OCI-LY7 (cell line): ENCODE results near the gene NSD1. TPM values are rescaled to one million over a fixed set of nuclear protein-coding genes. Genes with fewer than 3 reads are reported as not detected.

Source experiments
- BruUV-seq: library from RNA; stranded (reverse); fragments of 400-500 nt; replicated peaks from 2 replicates; lab custom pipeline; 2021; lab: Mats Ljungman, UMichigan
- CTCF ChIA-PET: fragments of 300-600 bp; sonication (Branson Sonifier 250); formaldehyde crosslinking; loops from one replicate; lab custom pipeline; 2022; ENCODE audit warnings: antibody characterized with exemption; ENCODE audit not compliant: unreplicated experiment; lab: Charles Lee
- POLR2A ChIA-PET: fragments of 300-600 bp; sonication (Branson Sonifier 250); formaldehyde crosslinking; loops from one replicate; lab custom pipeline; 2022; ENCODE audit warnings: antibody characterized with exemption; lab: Charles Lee
- DNase-seq: peaks from one replicate; pipeline ENCODE4 v3.0.0-alpha.2; 2015; ENCODE audit warnings: low spot score
- H2AFZ ChIP-seq: fragments of 200-600 bp; sonication (generic), shearing (Covaris generic); 2 replicates; pipeline ENCODE4 v1.6.1; 2014; ENCODE audit warnings: mild to moderate bottlenecking, antibody characterized with exemption, low read length, moderate library complexity
- H3K27ac ChIP-seq: fragments of 200-600 bp; sonication (generic); 2 replicates; pipeline ENCODE4 v1.5.1; 2014; ENCODE audit warnings: mixed run types, low read depth, mild to moderate bottlenecking, moderate library complexity, low read length, inconsistent platforms; ENCODE audit not compliant: poor library complexity, severe bottlenecking
- H3K36me3 ChIP-seq: fragments of 200-600 bp; sonication (generic); 2 replicates; pipeline ENCODE4 v1.6.1; 2014; ENCODE audit warnings: mild to moderate bottlenecking, antibody characterized with exemption, low read length, moderate library complexity, mixed read lengths; ENCODE audit not compliant: insufficient read depth
- H3K4me1 ChIP-seq: fragments of 200-600 bp; sonication (generic); 2 replicates; pipeline ENCODE4 v1.5.1; 2014; ENCODE audit warnings: mild to moderate bottlenecking, low read length; ENCODE audit not compliant: insufficient read depth, poor library complexity, severe bottlenecking
- H3K4me2 ChIP-seq: fragments of 200-600 bp; sonication (generic); 2 replicates; pipeline ENCODE4 v1.6.1; 2014; ENCODE audit warnings: mild to moderate bottlenecking, low read length
- H3K4me3 ChIP-seq: fragments of 200-600 bp; sonication (generic); 2 replicates; pipeline ENCODE4 v1.5.1; 2014; ENCODE audit warnings: mild to moderate bottlenecking, low read depth, low read length; ENCODE audit not compliant: poor library complexity, severe bottlenecking
- H3K79me2 ChIP-seq: fragments of 200-600 bp; sonication (generic); 2 replicates; pipeline ENCODE4 v1.6.1; 2016; ENCODE audit warnings: low read depth, mild to moderate bottlenecking, low read length, moderate library complexity, mixed read lengths; ENCODE audit not compliant: insufficient read depth
- H3K9me2 ChIP-seq: fragments of 200-600 bp; sonication (generic); 2 replicates; pipeline ENCODE4 v1.6.1; 2016; ENCODE audit warnings: mild to moderate bottlenecking, low read length, mixed read lengths; ENCODE audit not compliant: insufficient read depth
- H3K9me3 ChIP-seq: fragments of 200-600 bp; sonication (generic); 2 replicates; pipeline ENCODE4 v1.6.1; 2014; ENCODE audit warnings: mild to moderate bottlenecking, mixed run types, low read length, mixed read lengths
- H4K20me1 ChIP-seq: fragments of 200-600 bp; sonication (generic); 2 replicates; pipeline ENCODE4 v1.6.1; 2014; ENCODE audit warnings: mild to moderate bottlenecking, antibody characterized with exemption, low read length, moderate library complexity, mixed read lengths; ENCODE audit not compliant: insufficient read depth
- EZH2phosphoT487 ChIP-seq: fragments of 200-600 bp; sonication (generic); IDR thresholded peaks from 2 replicates; pipeline ENCODE4 v1.6.1; 2018; ENCODE audit warnings: low read depth, borderline replicate concordance, mild to moderate bottlenecking, mixed run types, antibody characterized with exemption, low read length, moderate library complexity, mixed read lengths
- intact Hi-C: fragments of 100-400 bp; cut with micrococcal nuclease; formaldehyde crosslinking; loops from one replicate; pipeline ENCODE4 v1.10.0; 2022; ENCODE audit not compliant: unreplicated experiment
- total RNA-seq, 2 experiments: library from RNA; depleted of rRNA in 1 of 2; stranded (reverse); fragments of >200 nt in 1 of 2; shearing (Covaris generic) in 1 of 2; gene quantifications; 2 replicates each; pipeline ENCODE4 v1.2.3, GENCODE V29; 2014 to 2022
- TF ChIP-seq, protein P1 (sequence below): fragments of 200-600 bp; sonication (generic); conservative IDR thresholded peaks from 2 replicates; pipeline ENCODE4 v1.5.1; 2014; ENCODE audit warnings: mild to moderate bottlenecking, antibody characterized with exemption, low read length, moderate library complexity, mixed read lengths

Gene NSD1
- total RNA-seq, 2 experiments from 2014 or later: 64.3 to 142 TPM

DNA sequence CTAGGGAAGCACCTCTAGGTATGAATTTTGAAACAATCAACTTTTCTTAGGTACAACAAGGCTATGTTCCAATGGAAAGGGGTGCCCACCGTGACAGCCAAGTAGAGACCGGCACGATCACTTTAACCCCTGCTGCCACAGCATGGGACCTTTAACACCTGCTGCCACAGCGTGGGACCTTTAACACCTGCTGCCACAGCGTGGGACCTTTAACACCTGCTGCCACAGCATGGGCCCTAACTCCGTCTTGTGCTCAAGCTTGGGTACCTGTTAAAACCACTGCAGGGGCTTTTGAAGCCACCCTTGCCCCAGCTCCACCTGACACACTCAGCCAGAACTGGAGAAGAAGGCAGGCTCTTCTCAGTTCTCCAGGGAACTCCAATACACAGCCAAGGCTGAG is 196.3 kb downstream of the NSD1 start:
- Histone ChIP-seq H4K20me1 (no peaks in the 10 kb centered on the region), H3K9me3 (no peaks in the 10 kb centered on the region), H3K4me2 (no peak overlapping the region), H3K4me1 (no peaks in the 10 kb centered on the region), H3K36me3 (peaks cover 60% of the 10 kb centered on the region), H3K9me2 (no peaks in the 10 kb centered on the region), H3K79me2 (no peaks in the 10 kb centered on the region), H2AFZ (no peak overlapping the region), H3K27ac (no peak overlapping the region), H3K4me3 (no peak overlapping the region)
- ChIA-PET CTCF (no interaction called here), POLR2A (no interaction called here)
- intact Hi-C loops: no loop called here
- DNase-seq: no peak
- no TSS peak for BruUV-seq
- no peak for TF ChIP-seq EZH2phosphoT487
- TF ChIP-seq, protein P1, sequence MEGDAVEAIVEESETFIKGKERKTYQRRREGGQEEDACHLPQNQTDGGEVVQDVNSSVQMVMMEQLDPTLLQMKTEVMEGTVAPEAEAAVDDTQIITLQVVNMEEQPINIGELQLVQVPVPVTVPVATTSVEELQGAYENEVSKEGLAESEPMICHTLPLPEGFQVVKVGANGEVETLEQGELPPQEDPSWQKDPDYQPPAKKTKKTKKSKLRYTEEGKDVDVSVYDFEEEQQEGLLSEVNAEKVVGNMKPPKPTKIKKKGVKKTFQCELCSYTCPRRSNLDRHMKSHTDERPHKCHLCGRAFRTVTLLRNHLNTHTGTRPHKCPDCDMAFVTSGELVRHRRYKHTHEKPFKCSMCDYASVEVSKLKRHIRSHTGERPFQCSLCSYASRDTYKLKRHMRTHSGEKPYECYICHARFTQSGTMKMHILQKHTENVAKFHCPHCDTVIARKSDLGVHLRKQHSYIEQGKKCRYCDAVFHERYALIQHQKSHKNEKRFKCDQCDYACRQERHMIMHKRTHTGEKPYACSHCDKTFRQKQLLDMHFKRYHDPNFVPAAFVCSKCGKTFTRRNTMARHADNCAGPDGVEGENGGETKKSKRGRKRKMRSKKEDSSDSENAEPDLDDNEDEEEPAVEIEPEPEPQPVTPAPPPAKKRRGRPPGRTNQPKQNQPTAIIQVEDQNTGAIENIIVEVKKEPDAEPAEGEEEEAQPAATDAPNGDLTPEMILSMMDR: no peak

- intact Hi-C loops: no loop called here
- ChIA-PET CTCF (interaction anchor here (0.5 kb wide), 1 partner anchor 301 kb away, joined by 3 read pairs; no protein-coding TSS in a partner anchor), POLR2A (no interaction called here)
- Histone ChIP-seq H4K20me1 (no peaks in the 10 kb centered on the region), H3K9me3 (no peaks in the 10 kb centered on the region), H3K4me3 (no peak overlapping the region), H3K4me1 (no peaks in the 10 kb centered on the region), H3K9me2 (no peaks in the 10 kb centered on the region), H2AFZ (no peak overlapping the region), H3K36me3 (peaks cover 74% of the 10 kb centered on the region), H3K4me2 (no peak overlapping the region), H3K79me2 (no peaks in the 10 kb centered on the region), H3K27ac (no peak overlapping the region)
- no TSS peak for BruUV-seq
- no peak for DNase-seq
- TF ChIP-seq EZH2phosphoT487: no peak
- TF ChIP-seq, protein P1: no peak
These were observed 197.6 kb downstream of the NSD1 start for GRCh38 chr5:177330991-177331842.
